SK-N-MC (cell line): Measurements from ENCODE around the gene PAX2.

Experiments
- EZH2 ChIP-seq: fragments of 200-600 bp; sonication (generic); IDR thresholded peaks from one replicate; pipeline ENCODE4 v1.6.1; 2017; ENCODE audit warnings: antibody characterized with exemption
- FOXP2 ChIP-seq: optimal IDR thresholded peaks from 2 replicates; pipeline ENCODE3; 2011; ENCODE audit warnings: mild to moderate bottlenecking, moderate library complexity; ENCODE audit not compliant: insufficient read depth; ENCODE audit errors: extremely low read length, control extremely low read depth
- POLR2AphosphoS5 ChIP-seq: IDR thresholded peaks from 2 replicates; pipeline ENCODE4 v1.6.1; 2012; ENCODE audit warnings: mild to moderate bottlenecking, low read depth, low read length, borderline replicate concordance

GRCh38 chr10:100811752-100812750, 66.7 kb downstream of the PAX2 start:
- TF ChIP-seq EZH2, result no peak
- TF ChIP-seq POLR2AphosphoS5, result no peak
- no peak for TF ChIP-seq FOXP2
